Psoas muscle (tissue), 8 donors: ENCODE results near the gene TMEM273. TPM values are rescaled to one million over a fixed set of nuclear protein-coding genes. Genes with fewer than 3 reads are reported as not detected.

Source experiments
- ATAC-seq, 4 donors: fragments of 200-7000 bp; cut with Tn5 transposase; one replicate each; pipeline ENCODE4 v1.9.1; 2020; ENCODE audit warnings: moderate library complexity in 3 of 4, mild to moderate bottlenecking in 2 of 4
- DNase-seq, 2 donors: peaks; one replicate each; pipeline ENCODE4 v3.0.0-alpha.2; 2020
- H3K27ac ChIP-seq: fragments of 200-600 bp; one replicate; pipeline ENCODE4 v1.8.0; 2022
- H3K27me3 ChIP-seq, 3 donors: fragments of 200-600 bp in 1 of 3; one replicate each; pipeline versions ENCODE4 v1.6.1 to v1.8.0; 2013 to 2022; ENCODE audit warnings: low read length in 2 of 3, mild to moderate bottlenecking in 2 of 3, moderate library complexity in 1 of 3; ENCODE audit not compliant: insufficient read depth in 3 of 3
- H3K36me3 ChIP-seq, 2 donors: fragments of 200-600 bp in 1 of 2; one replicate each; pipeline versions ENCODE4 v1.6.1 to v1.8.0; 2013 to 2022; ENCODE audit warnings: low read depth in 1 of 2, mild to moderate bottlenecking in 1 of 2, moderate library complexity in 1 of 2; ENCODE audit not compliant: insufficient read depth in 1 of 2
- H3K4me1 ChIP-seq: fragments of 200-600 bp; one replicate; pipeline ENCODE4 v1.8.0; 2022
- H3K4me3 ChIP-seq: fragments of 200-600 bp; one replicate; pipeline ENCODE4 v1.8.0; 2022; ENCODE audit warnings: mild to moderate bottlenecking
- H3K9me3 ChIP-seq: fragments of 200-600 bp; one replicate; pipeline ENCODE4 v1.8.0; 2022
- WGBS, 3 donors: extraction: QIAGEN DNeasy Blood & Tissue Kit; methylation state at CpG; one replicate each; pipeline versions ENCODE4 v1.1.6 to v1.1.7; 2013; 5-methylcytosine and 5-hydroxymethylcytosine counted together
- intact Hi-C, 2 donors: fragments of 100-400 bp; cut with DNase I; formaldehyde crosslinking; loops; one replicate each; pipeline versions ENCODE4 v1.11.0 to v1.14.2; 2022
- polyA plus RNA-seq, 3 donors: library from polyadenylated mRNA; stranded (reverse); fragments of 200-250 nt; gene quantifications; one replicate each; pipeline ENCODE4 v1.2.3, GENCODE V29; 2013
- total RNA-seq, 4 donors: library from RNA; stranded (reverse); fragmentation: NEBNext Ultra II Directional in 2 of 4; extraction: Animal tissue kit (Norgen Biotek cat#: 25700) in 2 of 4; gene quantifications; one replicate each; pipeline versions ENCODE4 v1.2.1 to v1.2.4, GENCODE V29; 2021 to 2023
- TF ChIP-seq, protein P1 (sequence below): fragments of 200-600 bp; IDR thresholded peaks from one replicate; pipeline ENCODE4 v1.8.0; 2022; ENCODE audit warnings: antibody characterized with exemption
- donor health status: healthy with polysubstance abuse.
- donor health status: DM: no; HTN: no; CAD: no; lungs with moderate emphysema.
- donor health status: Bipolar disorder and iron deficiency.
- donor health status: healthy.
- donor health status: DM: yes; HTN: yes; CAD: no.
- donor health status: DM: no; HTN: no; CAD: no.
- donor health status: DM: no; HTN: no; CAD: no.
- donor health status: DM: yes; HTN: yes; CAD: no.

TMEM273 gene
- total and polyA plus RNA-seq, 7 donors: 3.5 to 12.0 (median 7.7) TPM

DNA sequence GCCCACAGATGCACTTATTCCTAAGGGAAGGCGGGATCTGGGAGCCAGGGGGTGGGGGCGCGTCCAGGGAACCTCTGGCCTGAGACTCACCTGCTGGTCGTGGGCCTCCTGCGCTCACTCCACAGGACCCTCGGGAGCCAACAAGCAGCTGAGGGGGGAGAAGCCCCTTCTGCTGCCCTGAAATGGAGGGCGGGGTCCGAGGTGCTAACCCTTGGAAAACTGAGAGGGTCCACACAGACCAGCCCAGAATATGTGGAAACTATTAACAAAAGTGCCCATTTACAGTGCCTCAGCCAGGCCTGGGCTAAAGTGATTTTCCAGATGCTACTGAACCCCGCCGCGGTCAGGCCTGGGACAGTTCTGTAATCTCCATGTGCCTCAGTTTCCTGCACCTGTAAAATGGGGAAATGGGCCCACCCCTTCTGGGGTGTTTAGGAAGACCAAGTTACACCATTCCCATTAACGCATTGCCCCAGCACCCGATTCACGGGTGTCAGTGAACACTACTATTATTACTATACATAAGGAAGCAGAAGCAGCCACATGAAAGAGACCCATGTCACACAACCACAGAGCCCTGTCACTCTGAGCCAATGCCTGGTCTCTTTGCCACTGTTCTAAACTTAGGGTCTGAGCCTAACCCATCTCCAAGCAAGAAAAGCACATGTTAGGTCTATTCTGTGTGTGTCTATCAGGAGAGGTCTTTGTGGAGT lies 72.2 kb downstream of the TMEM273 start:
- ATAC-seq (peak in 2 of 4 donors; percentile 9 to 50), DNase-seq (no peak)
- no peaks in the 10 kb centered on the region for H3K36me3 ChIP-seq
- H3K27me3 ChIP-seq: peaks cover 0 to 6% (median 0%) of the 10 kb centered on the region in 3 donors
- TF ChIP-seq, protein P1, sequence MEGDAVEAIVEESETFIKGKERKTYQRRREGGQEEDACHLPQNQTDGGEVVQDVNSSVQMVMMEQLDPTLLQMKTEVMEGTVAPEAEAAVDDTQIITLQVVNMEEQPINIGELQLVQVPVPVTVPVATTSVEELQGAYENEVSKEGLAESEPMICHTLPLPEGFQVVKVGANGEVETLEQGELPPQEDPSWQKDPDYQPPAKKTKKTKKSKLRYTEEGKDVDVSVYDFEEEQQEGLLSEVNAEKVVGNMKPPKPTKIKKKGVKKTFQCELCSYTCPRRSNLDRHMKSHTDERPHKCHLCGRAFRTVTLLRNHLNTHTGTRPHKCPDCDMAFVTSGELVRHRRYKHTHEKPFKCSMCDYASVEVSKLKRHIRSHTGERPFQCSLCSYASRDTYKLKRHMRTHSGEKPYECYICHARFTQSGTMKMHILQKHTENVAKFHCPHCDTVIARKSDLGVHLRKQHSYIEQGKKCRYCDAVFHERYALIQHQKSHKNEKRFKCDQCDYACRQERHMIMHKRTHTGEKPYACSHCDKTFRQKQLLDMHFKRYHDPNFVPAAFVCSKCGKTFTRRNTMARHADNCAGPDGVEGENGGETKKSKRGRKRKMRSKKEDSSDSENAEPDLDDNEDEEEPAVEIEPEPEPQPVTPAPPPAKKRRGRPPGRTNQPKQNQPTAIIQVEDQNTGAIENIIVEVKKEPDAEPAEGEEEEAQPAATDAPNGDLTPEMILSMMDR: no peak
- H3K4me3 ChIP-seq: peak overlapping the region; percentile 43
- WGBS, 3 donors: 75 to 80% (median 75%) methylated on average over 13 to 14 of the region's 14 CpGs
- peaks cover 3% of the 10 kb centered on the region for H3K4me1 ChIP-seq
- intact Hi-C loops: loop anchor here in 1 of 2 donors (10.0 kb wide), 1 partner anchor 111 kb away; no protein-coding TSS in a partner anchor
- H3K27ac ChIP-seq: no peak overlapping the region
- H3K9me3 ChIP-seq: no peaks in the 10 kb centered on the region

GRCh38 chr10:49115015-49115795 lies 73.0 kb downstream of the TMEM273 start, which contains the start of gene VSTM4:
Gene VSTM4 (minus strand): TSS chr10:49115522. CDS start chr10:49115485, 37 bp downstream.
- no peaks in the 10 kb centered on the region for H3K9me3 ChIP-seq
- ATAC-seq (peak; percentile 46 to 77 (median 62)), DNase-seq (peak; percentile 48 to 67)
- peaks cover 4% of the 10 kb centered on the region for H3K4me1 ChIP-seq
- H3K4me3 ChIP-seq: peak within 1 kb of the TSS; percentile 69
- H3K27ac ChIP-seq: peak within 1 kb of the TSS; percentile 59
- H3K27me3 ChIP-seq: peaks cover 0 to 6% (median 0%) of the 10 kb centered on the region in 3 donors
- TF ChIP-seq, protein P1: no peak
- H3K36me3 ChIP-seq: no peaks in the 10 kb centered on the region
- WGBS, 3 donors: 3 to 7% (median 4%) methylated on average over 39 to 95 of the region's 95 CpGs
- intact Hi-C loops: loop anchor here in 1 of 2 donors (10.0 kb wide), 1 partner anchor 110 kb away; no protein-coding TSS in a partner anchor

GRCh38 chr10:49114718-49115014 lies 73.5 kb downstream of the TMEM273 start:
- Histone ChIP-seq H3K27me3 (peaks cover 0 to 6% (median 0%) of the 10 kb centered on the region in 3 donors), H3K4me1 (peaks cover 9% of the 10 kb centered on the region), H3K9me3 (no peaks in the 10 kb centered on the region), H3K27ac (peak overlapping the region; percentile 59), H3K4me3 (peak overlapping the region; percentile 69), H3K36me3 (no peaks in the 10 kb centered on the region)
- TF ChIP-seq, protein P1: no peak
- DNase-seq: peak in 1 of 2 donors; percentile 59
- intact Hi-C loops: loop anchor here in 1 of 2 donors (10.0 kb wide), 1 partner anchor 110 kb away; no protein-coding TSS in a partner anchor
- WGBS, 3 donors: 30 to 36% (median 35%) methylated on average over 9 of the region's 9 CpGs
- ATAC-seq: peak in 3 of 4 donors; percentile 4 to 51 (median 25)

DNA sequence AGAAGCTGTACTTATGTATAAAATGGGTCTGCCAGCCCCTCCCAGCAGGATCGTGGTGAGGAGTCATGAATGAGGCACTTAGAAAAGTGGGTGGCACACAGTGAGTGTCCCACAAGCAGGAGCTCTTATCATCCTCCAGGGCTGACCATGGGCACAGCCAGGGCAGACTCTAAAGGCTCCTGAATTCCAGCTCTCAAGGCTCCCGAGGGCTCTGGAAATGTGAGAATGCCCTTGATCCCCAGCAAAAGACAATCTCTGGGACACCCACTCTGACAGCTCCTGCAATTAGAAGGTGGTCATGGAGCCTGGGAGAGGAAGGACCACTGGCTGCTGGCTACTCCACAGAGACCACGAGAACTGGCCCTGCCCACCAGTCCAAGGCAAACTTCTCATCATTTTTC lies 74.5 kb downstream of the TMEM273 start:
- peaks cover 0 to 6% (median 0%) of the 10 kb centered on the region in 3 donors for H3K27me3 ChIP-seq
- WGBS, 3 donors: 41 to 65% (median 44%) methylated on average over 3 of the region's 3 CpGs
- no peak overlapping the region for H3K27ac ChIP-seq
- DNase-seq (no peak), ATAC-seq (no peak)
- peak overlapping the region; percentile 69 for H3K4me3 ChIP-seq
- H3K36me3 ChIP-seq: no peaks in the 10 kb centered on the region
- peaks cover 9% of the 10 kb centered on the region for H3K4me1 ChIP-seq
- no peaks in the 10 kb centered on the region for H3K9me3 ChIP-seq
- intact Hi-C loops: loop anchor here in 1 of 2 donors (10.0 kb wide), 1 partner anchor 109 kb away; no protein-coding TSS in a partner anchor
- TF ChIP-seq, protein P1: no peak
